Astrocyte (in vitro differentiated cells and primary cell): ENCODE measurements around the gene EAF1.

Experiments
- CTCF ChIP-seq: IDR thresholded peaks from 2 replicates; pipeline ENCODE4 v1.5.1; 2011; ENCODE audit warnings: low read depth, mild to moderate bottlenecking, inconsistent platforms, low read length, moderate library complexity; ENCODE audit not compliant: insufficient read depth
- EZH2 ChIP-seq: IDR thresholded peaks from 2 replicates; pipeline ENCODE4 v1.6.1; 2012; ENCODE audit warnings: mild to moderate bottlenecking, low read length, inconsistent platforms; ENCODE audit not compliant: insufficient read depth

- TF ChIP-seq CTCF: no peak
- TF ChIP-seq EZH2: no peak
Observed at GRCh38 chr3:15399970-15400369, 27.4 kb upstream of the EAF1 start.
